Ishikawa (cell line): ENCODE data around the gene RETREG1.

Experiments used
- CEBPB ChIP-seq: IDR thresholded peaks from 2 replicates; pipeline ENCODE4 v1.6.1; 2012
- CREB1 ChIP-seq: IDR thresholded peaks from 2 replicates; pipeline ENCODE4 v1.6.1; 2012; ENCODE audit warnings: low read depth
- EGR1 ChIP-seq: IDR thresholded peaks from 2 replicates; pipeline ENCODE4 v1.6.1; 2012
- EP300 ChIP-seq: IDR thresholded peaks from 2 replicates; pipeline ENCODE4 v1.6.1; 2012; ENCODE audit warnings: borderline replicate concordance
- FOXM1 ChIP-seq: IDR thresholded peaks from 2 replicates; pipeline ENCODE4 v1.6.1; 2012; ENCODE audit warnings: low read depth, borderline replicate concordance
- MAX ChIP-seq: IDR thresholded peaks from 2 replicates; pipeline ENCODE4 v1.6.1; 2012
- NFIC ChIP-seq: IDR thresholded peaks from 2 replicates; pipeline ENCODE4 v1.6.1; 2012
- RAD21 ChIP-seq: IDR thresholded peaks from 2 replicates; pipeline ENCODE4 v1.6.1; 2012; ENCODE audit warnings: low read depth
- REST ChIP-seq: IDR thresholded peaks from 2 replicates; pipeline ENCODE4 v1.6.1; 2012; ENCODE audit warnings: low read depth, mild to moderate bottlenecking
- TAF1 ChIP-seq: IDR thresholded peaks from 2 replicates; pipeline ENCODE4 v1.6.1; 2012; ENCODE audit warnings: low read depth, mild to moderate bottlenecking
- TCF12 ChIP-seq: IDR thresholded peaks from 2 replicates; pipeline ENCODE4 v1.6.1; 2012; ENCODE audit warnings: low read depth
- TEAD4 ChIP-seq: IDR thresholded peaks from 2 replicates; pipeline ENCODE4 v1.6.1; 2012
- USF1 ChIP-seq: IDR thresholded peaks from 2 replicates; pipeline ENCODE4 v1.6.1; 2012
- YY1 ChIP-seq: IDR thresholded peaks from 2 replicates; pipeline ENCODE4 v1.6.1; 2012; ENCODE audit warnings: low read depth
- ZBTB7A ChIP-seq: IDR thresholded peaks from 2 replicates; pipeline ENCODE4 v1.6.1; 2012; ENCODE audit warnings: low read depth

The RETREG1 gene

GRCh38 chr5:16644301-16644889, 27.6 kb upstream of the RETREG1 start:
- TF ChIP-seq YY1: no peak
- no peak for TF ChIP-seq EP300
- TF ChIP-seq RAD21: no peak
- TF ChIP-seq TCF12: no peak
- no peak for TF ChIP-seq USF1
- TF ChIP-seq NFIC: no peak
- TF ChIP-seq FOXM1: no peak
- no peak for TF ChIP-seq CREB1

- no peak for TF ChIP-seq CREB1
Measured at GRCh38 chr5:16642867-16643266, 26.1 kb upstream of the RETREG1 start.

GRCh38 chr5:16639206-16639605, 22.4 kb upstream of the RETREG1 start:
- TF ChIP-seq TAF1 (no peak), FOXM1 (no peak), USF1 (no peak), ZBTB7A (no peak), EGR1 (no peak), CREB1 (no peak), CEBPB (no peak), TEAD4 (no peak), NFIC (no peak), RAD21 (no peak), MAX (no peak), REST (no peak), EP300 (no peak), YY1 (no peak), TCF12 (no peak)

GRCh38 chr5:16628376-16628775, 11.6 kb upstream of the RETREG1 start:
- TF ChIP-seq EP300 (no peak), EGR1 (no peak), FOXM1 (no peak), USF1 (no peak), MAX (no peak), YY1 (no peak), ZBTB7A (no peak), NFIC (no peak), TCF12 (no peak), TEAD4 (no peak), CEBPB (no peak), RAD21 (no peak), CREB1 (no peak), REST (no peak), TAF1 (no peak)

- TF ChIP-seq CEBPB: no peak
- TF ChIP-seq YY1: no peak
- TF ChIP-seq TAF1: no peak
- no peak for TF ChIP-seq EP300
- TF ChIP-seq ZBTB7A: no peak
- TF ChIP-seq TEAD4: no peak
Measured at GRCh38 chr5:16626696-16627264, 10.0 kb upstream of the RETREG1 start.

- TF ChIP-seq MAX (no peak), FOXM1 (no peak), CREB1 (no peak), EGR1 (no peak)
Measured at GRCh38 chr5:16625096-16625495, 8.3 kb upstream of the RETREG1 start.
